Measurements from ENCODE around the gene BMPR1B.

- TF ChIP-seq CTCF (IDR thresholded peaks at IDR 0.05) (no peak), POLR2A (IDR thresholded peaks at IDR 0.05) (no peak)
These were observed 336.5 kb downstream of the BMPR1B start for GRCh38 chr4:95093936-95094929.

Measured in right lobe of liver (tissue), 4 donors.